Common myeloid progenitor, CD34-positive (primary cell): Measurements from ENCODE around the gene KCNN3.

Experiments
- CTCF ChIA-PET: fragments of 350-600 bp; sonication (Branson Sonifier 250); formaldehyde crosslinking; loops from one replicate; lab custom pipeline; 2021; ENCODE audit warnings: antibody characterized with exemption; lab: Charles Lee
- POLR2A ChIA-PET: fragments of 350-600 bp; sonication (Branson Sonifier 250); formaldehyde crosslinking; loops from one replicate; lab custom pipeline; 2021; ENCODE audit warnings: antibody characterized with exemption; lab: Charles Lee
- DNase-seq, 3 donors: peaks; one replicate each; pipeline versions ENCODE4 v3.0.0 to v3.0.0-alpha.2; 2013
- H3K27ac ChIP-seq, 2 experiments: 1 replicate in 1 of 2; 2 replicates in 1 of 2; pipeline ENCODE4 v1.7.0; 2013; ENCODE audit warnings: inconsistent platforms in 2 of 2, low read length in 2 of 2, mild to moderate bottlenecking in 2 of 2, low read depth in 1 of 2, moderate library complexity in 1 of 2; ENCODE audit not compliant: severe bottlenecking in 2 of 2, insufficient read depth in 1 of 2, poor library complexity in 1 of 2
- H3K27me3 ChIP-seq, 5 experiments: replicated peaks in 2 of 5; 1 replicate in 3 of 5; 2 replicates in 2 of 5; pipeline versions ENCODE4 v1.6.1 to v1.7.0; 2013; ENCODE audit warnings: low read length in 4 of 5, mild to moderate bottlenecking in 2 of 5, moderate library complexity in 2 of 5, inconsistent platforms in 1 of 5; ENCODE audit not compliant: insufficient read depth in 5 of 5, control insufficient read depth in 4 of 5
- H3K36me3 ChIP-seq, 4 experiments: 1 replicate in 2 of 4; 2 replicates in 2 of 4; pipeline versions ENCODE4 v1.6.1 to v1.7.0; 2013; ENCODE audit warnings: low read length in 3 of 4, control low read depth in 1 of 4, mild to moderate bottlenecking in 1 of 4; ENCODE audit not compliant: control insufficient read depth in 4 of 4, insufficient read depth in 4 of 4
- H3K4me1 ChIP-seq, 4 experiments: 1 replicate in 3 of 4; 2 replicates in 1 of 4; pipeline versions ENCODE4 v1.6.1 to v1.7.1; 2013; ENCODE audit warnings: low read length in 3 of 4, mild to moderate bottlenecking in 3 of 4, control low read depth in 1 of 4, inconsistent platforms in 1 of 4, moderate library complexity in 1 of 4; ENCODE audit not compliant: control insufficient read depth in 4 of 4, insufficient read depth in 4 of 4; ENCODE audit errors: control extremely low read depth in 1 of 4
- H3K4me3 ChIP-seq, 7 experiments: 1 replicate in 4 of 7; 2 replicates in 3 of 7; pipeline versions ENCODE4 v1.5.1 to v1.7.0; 2013; ENCODE audit warnings: mild to moderate bottlenecking in 7 of 7, low read length in 6 of 7, moderate library complexity in 6 of 7, inconsistent platforms in 2 of 7, low read depth in 2 of 7, control low read depth in 1 of 7; ENCODE audit not compliant: insufficient read depth in 4 of 7, control insufficient read depth in 1 of 7; ENCODE audit errors: extremely low read depth in 1 of 7
- H3K9me3 ChIP-seq, 5 experiments: 1 replicate in 4 of 5; 2 replicates in 1 of 5; pipeline versions ENCODE4 v1.6.1 to v1.7.1; 2013; ENCODE audit warnings: low read length in 4 of 5, mild to moderate bottlenecking in 2 of 5, inconsistent platforms in 1 of 5, low read depth in 1 of 5, moderate library complexity in 1 of 5; ENCODE audit not compliant: control insufficient read depth in 4 of 5, insufficient read depth in 2 of 5; ENCODE audit errors: control extremely low read depth in 1 of 5
- WGBS: methylation state at CpG from one replicate; pipeline ENCODE4 v1.1.5; 2013; ENCODE audit not compliant: insufficient coverage; 5-methylcytosine and 5-hydroxymethylcytosine counted together

KCNN3 gene

GRCh38 chr1:154716011-154716410, 154.1 kb downstream of the KCNN3 start:
- Histone ChIP-seq H3K36me3 (no peaks in the 10 kb centered on the region), H3K9me3 (no peaks in the 10 kb centered on the region), H3K27me3 (peaks cover 0 to 2% (median 0%) of the 10 kb centered on the region in 5 experiments), H3K4me1 (peaks cover 1 to 32% (median 10%) of the 10 kb centered on the region in 4 experiments), H3K4me3 (no peak overlapping the region), H3K27ac (no peak overlapping the region)
- WGBS = 44% methylated on average over 2 of the region's 2 CpGs
- peak; percentile 58 to 88 (median 82) for DNase-seq
- CTCF ChIA-PET = interaction anchor here (1.8 kb wide), 1 partner anchor 15 kb away, joined by 7 read pairs; no protein-coding TSS in a partner anchor
- POLR2A ChIA-PET = no interaction called here

GRCh38 chr1:154715385-154715784, 154.7 kb downstream of the KCNN3 start:
- Histone ChIP-seq H3K9me3 (no peaks in the 10 kb centered on the region), H3K27me3 (peaks cover 0 to 2% (median 0%) of the 10 kb centered on the region in 5 experiments), H3K4me1 (peaks cover 0 to 26% (median 4%) of the 10 kb centered on the region in 4 experiments), H3K4me3 (no peak overlapping the region), H3K36me3 (no peaks in the 10 kb centered on the region), H3K27ac (no peak overlapping the region)
- 95% methylated on average over 4 of the region's 5 CpGs for WGBS
- ChIA-PET CTCF (interaction anchor here (1.0 to 1.8 kb wide), 2 partner anchors 14 to 45 kb away, joined by 3 to 7 read pairs; no protein-coding TSS in a partner anchor), POLR2A (no interaction called here)
- no peak for DNase-seq

DNA sequence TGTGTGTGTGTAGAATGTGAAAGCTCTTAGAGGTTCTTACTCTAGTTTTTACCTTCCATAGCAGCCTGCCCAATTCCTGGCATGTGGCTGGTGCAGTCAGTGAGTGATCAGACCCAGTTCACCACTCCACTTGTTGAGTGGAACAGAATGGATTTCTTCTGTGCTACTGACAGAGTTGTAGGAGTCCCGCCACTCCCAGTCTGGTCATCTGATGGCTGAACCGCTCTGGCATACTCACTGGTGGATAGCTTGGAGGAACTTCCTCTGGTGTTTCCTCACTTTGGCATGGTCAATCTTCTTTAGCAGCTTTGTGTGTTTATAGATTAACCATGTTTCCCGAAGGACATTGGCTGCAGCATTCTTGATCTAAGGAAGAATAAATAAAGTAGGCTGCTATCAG, 155.4 kb downstream of the KCNN3 start:
- ChIA-PET CTCF (interaction anchor here (1.0 to 1.8 kb wide), 2 partner anchors 13 to 45 kb away, joined by 3 to 7 read pairs; no protein-coding TSS in a partner anchor), POLR2A (interaction anchor here (0.6 to 0.7 kb wide), 2 partner anchors 8 to 229 kb away, joined by 3 to 9 read pairs; no protein-coding TSS in a partner anchor)
- Histone ChIP-seq H3K27ac (no peak overlapping the region), H3K9me3 (no peaks in the 10 kb centered on the region), H3K4me3 (no peak overlapping the region), H3K27me3 (peaks cover 0 to 2% (median 0%) of the 10 kb centered on the region in 5 experiments), H3K4me1 (peaks cover 0 to 18% (median 2%) of the 10 kb centered on the region in 4 experiments), H3K36me3 (no peaks in the 10 kb centered on the region)
- peak; percentile 39 to 75 (median 55) for DNase-seq
- 96% methylated on average over 3 of the region's 3 CpGs for WGBS

DNA sequence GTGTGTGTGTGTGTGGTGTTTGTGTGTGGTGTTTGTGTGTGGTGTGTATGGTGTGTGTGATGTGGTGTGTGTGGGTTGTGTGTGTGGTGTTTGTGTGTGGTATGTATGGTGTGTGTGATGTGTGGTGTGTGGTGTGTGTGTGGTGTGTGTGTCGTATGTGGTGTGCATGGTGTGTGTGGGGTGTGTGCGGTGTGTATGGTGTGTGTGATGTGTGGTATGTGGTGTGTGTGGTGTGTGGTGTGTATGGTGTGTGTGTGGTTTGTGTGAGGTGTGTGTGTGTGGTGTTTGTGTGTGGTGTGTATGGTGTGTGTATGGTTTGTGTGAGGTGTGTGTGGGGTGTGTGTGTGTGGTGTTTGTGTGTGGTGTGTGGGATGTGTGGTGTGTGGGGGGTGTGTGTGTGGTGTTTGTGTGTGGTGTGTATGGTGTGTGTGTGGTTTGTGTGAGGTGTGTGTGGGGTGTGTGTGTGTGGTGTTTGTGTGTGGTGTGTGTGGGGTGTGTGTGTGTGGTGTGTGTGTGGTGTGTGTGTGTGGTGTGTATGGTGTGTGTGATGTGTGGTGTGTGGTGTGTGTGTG, 155.9 kb downstream of the KCNN3 start:
- H3K4me3 ChIP-seq = no peak overlapping the region
- DNase-seq = peak; percentile 9 to 72 (median 38)
- WGBS = no CpG with 5 or more reads among the region's 2 CpGs
- H3K36me3 ChIP-seq = no peaks in the 10 kb centered on the region
- peaks cover 0 to 13% (median 2%) of the 10 kb centered on the region in 4 experiments for H3K4me1 ChIP-seq
- H3K9me3 ChIP-seq = no peaks in the 10 kb centered on the region
- POLR2A ChIA-PET = interaction anchor here (0.6 to 0.7 kb wide), 2 partner anchors 8 to 230 kb away, joined by 3 to 9 read pairs; no protein-coding TSS in a partner anchor
- CTCF ChIA-PET = interaction anchor here (1.0 to 1.8 kb wide), 2 partner anchors 13 to 44 kb away, joined by 3 to 7 read pairs; no protein-coding TSS in a partner anchor
- H3K27ac ChIP-seq = no peak overlapping the region
- peaks cover 0 to 2% (median 0%) of the 10 kb centered on the region in 5 experiments for H3K27me3 ChIP-seq

DNA sequence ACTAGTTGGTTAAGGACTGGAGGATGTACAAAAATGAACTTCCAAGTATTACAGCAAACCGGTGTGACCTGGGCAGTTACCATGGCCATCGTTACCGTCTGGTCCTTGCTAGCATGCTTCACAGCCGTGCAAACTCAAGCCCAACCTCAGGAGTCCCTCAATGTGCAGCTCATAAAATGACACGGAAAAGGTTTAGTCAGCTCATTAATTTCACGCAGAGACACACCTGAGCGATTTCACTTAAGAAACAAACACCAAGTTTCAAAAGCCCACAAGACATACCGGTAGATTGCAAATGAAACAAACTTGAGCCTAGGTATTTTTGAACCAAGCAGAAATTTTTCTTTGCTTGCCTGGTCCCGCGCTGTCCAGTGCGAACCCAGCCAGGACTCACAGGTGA, 157.1 kb downstream of the KCNN3 start:
- DNase-seq = no peak
- Histone ChIP-seq H3K4me1 (peaks cover 0 to 10% (median 2%) of the 10 kb centered on the region in 4 experiments), H3K4me3 (no peak overlapping the region), H3K9me3 (no peaks in the 10 kb centered on the region), H3K27me3 (peaks cover 0 to 2% (median 0%) of the 10 kb centered on the region in 5 experiments), H3K27ac (no peak overlapping the region), H3K36me3 (no peaks in the 10 kb centered on the region)
- ChIA-PET POLR2A (no interaction called here), CTCF (interaction anchor here (0.8 kb wide), 1 partner anchor 48 kb away, joined by 3 read pairs; no protein-coding TSS in a partner anchor)
- WGBS = 93% methylated on average over 11 of the region's 11 CpGs

- DNase-seq = no peak
- 89% methylated on average over 10 of the region's 11 CpGs for WGBS
- ChIA-PET POLR2A (no interaction called here), CTCF (interaction anchor here (0.8 kb wide), 1 partner anchor 48 kb away, joined by 3 read pairs; no protein-coding TSS in a partner anchor)
- H3K4me3 ChIP-seq = no peak overlapping the region
- H3K27ac ChIP-seq = no peak overlapping the region
- no peaks in the 10 kb centered on the region for H3K36me3 ChIP-seq
- no peaks in the 10 kb centered on the region for H3K9me3 ChIP-seq
- H3K27me3 ChIP-seq = no peaks in the 10 kb centered on the region
- H3K4me1 ChIP-seq = peaks cover 0 to 10% (median 2%) of the 10 kb centered on the region in 4 experiments
Observed at GRCh38 chr1:154712166-154712810, 157.8 kb downstream of the KCNN3 start.
